Ishikawa (cell line): ENCODE results near the gene VPS51.

Experiments used
- CEBPB ChIP-seq: IDR thresholded peaks from 2 replicates; pipeline ENCODE4 v1.6.1; 2012
- CREB1 ChIP-seq: IDR thresholded peaks from 2 replicates; pipeline ENCODE4 v1.6.1; 2012; ENCODE audit warnings: low read depth
- EGR1 ChIP-seq: IDR thresholded peaks from 2 replicates; pipeline ENCODE4 v1.6.1; 2012
- EP300 ChIP-seq: IDR thresholded peaks from 2 replicates; pipeline ENCODE4 v1.6.1; 2012; ENCODE audit warnings: borderline replicate concordance
- FOXM1 ChIP-seq: IDR thresholded peaks from 2 replicates; pipeline ENCODE4 v1.6.1; 2012; ENCODE audit warnings: low read depth, borderline replicate concordance
- NFIC ChIP-seq: IDR thresholded peaks from 2 replicates; pipeline ENCODE4 v1.6.1; 2012
- RAD21 ChIP-seq: IDR thresholded peaks from 2 replicates; pipeline ENCODE4 v1.6.1; 2012; ENCODE audit warnings: low read depth
- TAF1 ChIP-seq: IDR thresholded peaks from 2 replicates; pipeline ENCODE4 v1.6.1; 2012; ENCODE audit warnings: low read depth, mild to moderate bottlenecking
- TCF12 ChIP-seq: IDR thresholded peaks from 2 replicates; pipeline ENCODE4 v1.6.1; 2012; ENCODE audit warnings: low read depth
- TEAD4 ChIP-seq: IDR thresholded peaks from 2 replicates; pipeline ENCODE4 v1.6.1; 2012
- USF1 ChIP-seq: IDR thresholded peaks from 2 replicates; pipeline ENCODE4 v1.6.1; 2012
- YY1 ChIP-seq: IDR thresholded peaks from 2 replicates; pipeline ENCODE4 v1.6.1; 2012; ENCODE audit warnings: low read depth
- ZBTB7A ChIP-seq: IDR thresholded peaks from 2 replicates; pipeline ENCODE4 v1.6.1; 2012; ENCODE audit warnings: low read depth
- TF ChIP-seq, protein P1 (sequence below): IDR thresholded peaks from 2 replicates; pipeline ENCODE4 v1.6.1; 2012
- TF ChIP-seq, protein P2 (sequence below): IDR thresholded peaks from 2 replicates; pipeline ENCODE4 v1.6.1; 2012; ENCODE audit warnings: low read depth, mild to moderate bottlenecking

VPS51 gene

DNA sequence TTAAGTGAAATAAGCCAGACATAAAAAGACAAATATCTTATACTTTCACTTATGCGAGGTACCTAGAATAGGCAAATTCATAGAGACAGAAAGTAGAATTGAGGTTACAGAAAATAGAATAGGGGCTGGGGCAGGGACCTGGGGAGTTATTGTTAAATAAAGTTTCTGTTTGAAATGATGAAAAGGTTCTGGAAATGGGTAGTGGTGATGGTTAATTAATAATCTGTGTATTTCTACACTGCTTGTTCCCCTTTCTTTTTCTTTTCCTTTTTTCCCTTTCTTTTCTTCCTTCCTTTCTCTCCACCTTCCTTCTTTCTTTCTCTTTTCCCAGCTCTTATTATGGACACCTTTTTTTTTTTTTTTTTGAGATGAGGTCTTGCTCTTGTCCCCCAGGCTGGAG, 40.5 kb upstream of the VPS51 start:
- TF ChIP-seq ZBTB7A, result no peak
- no peak for TF ChIP-seq CREB1
- TF ChIP-seq, protein P1, sequence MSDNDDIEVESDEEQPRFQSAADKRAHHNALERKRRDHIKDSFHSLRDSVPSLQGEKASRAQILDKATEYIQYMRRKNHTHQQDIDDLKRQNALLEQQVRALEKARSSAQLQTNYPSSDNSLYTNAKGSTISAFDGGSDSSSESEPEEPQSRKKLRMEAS, result no peak
- no peak for TF ChIP-seq YY1
- no peak for TF ChIP-seq EGR1
- no peak for TF ChIP-seq NFIC
- no peak for TF ChIP-seq FOXM1
- no peak for TF ChIP-seq RAD21
- no peak for TF ChIP-seq TCF12
- no peak for TF ChIP-seq USF1
- TF ChIP-seq CEBPB, result no peak
- TF ChIP-seq, protein P2, sequence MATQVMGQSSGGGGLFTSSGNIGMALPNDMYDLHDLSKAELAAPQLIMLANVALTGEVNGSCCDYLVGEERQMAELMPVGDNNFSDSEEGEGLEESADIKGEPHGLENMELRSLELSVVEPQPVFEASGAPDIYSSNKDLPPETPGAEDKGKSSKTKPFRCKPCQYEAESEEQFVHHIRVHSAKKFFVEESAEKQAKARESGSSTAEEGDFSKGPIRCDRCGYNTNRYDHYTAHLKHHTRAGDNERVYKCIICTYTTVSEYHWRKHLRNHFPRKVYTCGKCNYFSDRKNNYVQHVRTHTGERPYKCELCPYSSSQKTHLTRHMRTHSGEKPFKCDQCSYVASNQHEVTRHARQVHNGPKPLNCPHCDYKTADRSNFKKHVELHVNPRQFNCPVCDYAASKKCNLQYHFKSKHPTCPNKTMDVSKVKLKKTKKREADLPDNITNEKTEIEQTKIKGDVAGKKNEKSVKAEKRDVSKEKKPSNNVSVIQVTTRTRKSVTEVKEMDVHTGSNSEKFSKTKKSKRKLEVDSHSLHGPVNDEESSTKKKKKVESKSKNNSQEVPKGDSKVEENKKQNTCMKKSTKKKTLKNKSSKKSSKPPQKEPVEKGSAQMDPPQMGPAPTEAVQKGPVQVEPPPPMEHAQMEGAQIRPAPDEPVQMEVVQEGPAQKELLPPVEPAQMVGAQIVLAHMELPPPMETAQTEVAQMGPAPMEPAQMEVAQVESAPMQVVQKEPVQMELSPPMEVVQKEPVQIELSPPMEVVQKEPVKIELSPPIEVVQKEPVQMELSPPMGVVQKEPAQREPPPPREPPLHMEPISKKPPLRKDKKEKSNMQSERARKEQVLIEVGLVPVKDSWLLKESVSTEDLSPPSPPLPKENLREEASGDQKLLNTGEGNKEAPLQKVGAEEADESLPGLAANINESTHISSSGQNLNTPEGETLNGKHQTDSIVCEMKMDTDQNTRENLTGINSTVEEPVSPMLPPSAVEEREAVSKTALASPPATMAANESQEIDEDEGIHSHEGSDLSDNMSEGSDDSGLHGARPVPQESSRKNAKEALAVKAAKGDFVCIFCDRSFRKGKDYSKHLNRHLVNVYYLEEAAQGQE, result no peak
- no peak for TF ChIP-seq TEAD4
- TF ChIP-seq EP300, result no peak
- TF ChIP-seq TAF1, result no peak

GRCh38 chr11:65056999-65057398, 39.0 kb upstream of the VPS51 start:
- TF ChIP-seq FOXM1, result no peak
- TF ChIP-seq NFIC, result no peak
- no peak for TF ChIP-seq USF1
- TF ChIP-seq, protein P2, result no peak
- TF ChIP-seq EP300, result no peak
- TF ChIP-seq TCF12, result no peak
- no peak for TF ChIP-seq RAD21
- no peak for TF ChIP-seq TAF1
- no peak for TF ChIP-seq CEBPB
- TF ChIP-seq CREB1, result no peak
- no peak for TF ChIP-seq YY1
- TF ChIP-seq EGR1, result no peak
- TF ChIP-seq ZBTB7A, result no peak

GRCh38 chr11:65057526-65057925, 38.5 kb upstream of the VPS51 start:
- TF ChIP-seq TAF1 (no peak), CEBPB (no peak), TCF12 (no peak), FOXM1 (no peak), EGR1 (no peak), RAD21 (no peak), NFIC (no peak), TEAD4 (no peak), CREB1 (no peak), YY1 (no peak), ZBTB7A (no peak), EP300 (no peak)
- TF ChIP-seq, protein P2, result no peak
- TF ChIP-seq, protein P1, result no peak

- TF ChIP-seq ZBTB7A (no peak), CEBPB (no peak), TCF12 (no peak), RAD21 (no peak), USF1 (no peak), TEAD4 (no peak), CREB1 (no peak), TAF1 (no peak), EGR1 (no peak), FOXM1 (no peak), NFIC (no peak), YY1 (no peak)
- TF ChIP-seq, protein P2, result no peak
- TF ChIP-seq, protein P1, result no peak
Measured at GRCh38 chr11:65058012-65058411, 38.0 kb upstream of the VPS51 start.
